IMR-90 (cell line): Measurements from ENCODE around the gene FTO. TPM values are rescaled to one million over a fixed set of nuclear protein-coding genes. Genes with fewer than 3 reads are reported as not detected.

Experiments used
- ATAC-seq: fragments of 200-7000 bp; cut with Tn5 transposase; 2 replicates; pipeline ENCODE4 v1.9.1; 2020; ENCODE audit warnings: low read depth, mild to moderate bottlenecking, moderate library complexity
- BruUV-seq: library from RNA; stranded (reverse); fragments of 400-500 nt; replicated peaks from 2 replicates; lab custom pipeline; 2021; lab: Mats Ljungman, UMichigan
- CTCF ChIA-PET: fragments of 300-600 bp; formaldehyde crosslinking; extraction: SDS; loops from one replicate; lab custom pipeline; 2021; ENCODE audit warnings: antibody characterized with exemption; lab: Yijun Ruan, JAX
- POLR2A ChIA-PET: fragments of 300-600 bp; sonication (Branson Sonifier 250); formaldehyde crosslinking; loops from one replicate; lab custom pipeline; 2022; ENCODE audit warnings: antibody characterized with exemption; ENCODE audit not compliant: unreplicated experiment; lab: Charles Lee
- DNase-seq: peaks from one replicate; pipeline ENCODE4 v3.0.0; 2013
- H2AFZ ChIP-seq: replicated peaks from 2 replicates; pipeline ENCODE3; 2013; ENCODE audit warnings: low read length, mild to moderate bottlenecking; ENCODE audit not compliant: poor library complexity
- H2AK5ac ChIP-seq: 2 replicates; pipeline ENCODE4 v1.6.1; 2013; ENCODE audit warnings: low read depth, low read length, inconsistent platforms
- H2AK9ac ChIP-seq: replicated peaks from 2 replicates; pipeline ENCODE3; 2013; ENCODE audit warnings: mild to moderate bottlenecking, low read depth, low read length, moderate library complexity; ENCODE audit not compliant: poor library complexity
- H2BK120ac ChIP-seq: 2 replicates; pipeline ENCODE4 v1.6.1; 2013; ENCODE audit warnings: low read depth, low read length, inconsistent platforms
- H2BK15ac ChIP-seq: 3 replicates; pipeline ENCODE4 v1.6.1; 2013; ENCODE audit warnings: low read depth, low read length, inconsistent platforms
- H2BK20ac ChIP-seq: 2 replicates; pipeline ENCODE4 v1.6.1; 2013; ENCODE audit warnings: low read depth, mild to moderate bottlenecking, inconsistent platforms, low read length, moderate library complexity
- H2BK5ac ChIP-seq: 2 replicates; pipeline ENCODE4 v1.6.1; 2013; ENCODE audit warnings: mild to moderate bottlenecking, low read depth, low read length, inconsistent platforms; ENCODE audit not compliant: poor library complexity, severe bottlenecking
- H3K14ac ChIP-seq: replicated peaks from 2 replicates; pipeline ENCODE4 v1.6.1; 2013; ENCODE audit warnings: low read depth, low read length, inconsistent platforms
- H3K18ac ChIP-seq: 2 replicates; pipeline ENCODE4 v1.6.1; 2013; ENCODE audit warnings: low read depth, low read length, control low read depth
- H3K23ac ChIP-seq: 2 replicates; pipeline ENCODE4 v1.6.1; 2013; ENCODE audit warnings: low read depth, low read length, inconsistent platforms
- H3K27ac ChIP-seq: 2 replicates; pipeline ENCODE4 v1.5.1; 2013; ENCODE audit warnings: mild to moderate bottlenecking, control low read depth, low read length; ENCODE audit not compliant: insufficient read depth
- H3K27me3 ChIP-seq: 2 replicates; pipeline ENCODE4 v1.6.1; 2013; ENCODE audit warnings: low read length; ENCODE audit not compliant: control insufficient read depth, insufficient read depth
- H3K36me3 ChIP-seq: 2 replicates; pipeline ENCODE4 v1.6.1; 2013; ENCODE audit warnings: low read length, mixed read lengths; ENCODE audit not compliant: control insufficient read depth, insufficient read depth
- H3K4ac ChIP-seq: 2 replicates; pipeline ENCODE4 v1.6.1; 2013; ENCODE audit warnings: low read depth, low read length, inconsistent platforms
- H3K4me1 ChIP-seq: 2 replicates; pipeline ENCODE4 v1.6.1; 2013; ENCODE audit warnings: low read length, mixed read lengths; ENCODE audit not compliant: control insufficient read depth, insufficient read depth
- H3K4me2 ChIP-seq: 2 replicates; pipeline ENCODE4 v1.6.1; 2013; ENCODE audit warnings: low read depth, mild to moderate bottlenecking, control low read depth, low read length, moderate library complexity
- H3K4me3 ChIP-seq: 2 replicates; pipeline ENCODE4 v1.5.1; 2013; ENCODE audit warnings: low read depth, mild to moderate bottlenecking, control low read depth, low read length, moderate library complexity; ENCODE audit not compliant: insufficient read depth
- H3K56ac ChIP-seq: 2 replicates; pipeline ENCODE4 v1.6.1; 2013; ENCODE audit warnings: low read length, inconsistent platforms; ENCODE audit not compliant: insufficient read depth; ENCODE audit errors: extremely low read depth
- H3K79me1 ChIP-seq, 2 experiments: 2 replicates each; pipeline ENCODE4 v1.6.1; 2013; ENCODE audit warnings: low read length in 2 of 2, inconsistent platforms in 1 of 2, low read depth in 1 of 2
- H3K9ac ChIP-seq: 2 replicates; pipeline ENCODE4 v1.6.1; 2013; ENCODE audit warnings: low read depth, low read length, control low read depth
- H3K9me1 ChIP-seq: 2 replicates; pipeline ENCODE4 v1.6.1; 2013; ENCODE audit warnings: low read length, inconsistent platforms; ENCODE audit not compliant: insufficient read depth
- H3K9me3 ChIP-seq: 2 replicates; pipeline ENCODE4 v1.6.1; 2013; ENCODE audit warnings: low read length; ENCODE audit not compliant: control insufficient read depth, insufficient read depth
- H4K20me1 ChIP-seq: 2 replicates; pipeline ENCODE4 v1.6.1; 2013; ENCODE audit warnings: low read length, inconsistent platforms; ENCODE audit not compliant: insufficient read depth
- H4K5ac ChIP-seq: 2 replicates; pipeline ENCODE4 v1.6.1; 2013; ENCODE audit warnings: mild to moderate bottlenecking, low read depth, low read length, control low read depth
- H4K8ac ChIP-seq, 2 experiments: 2 replicates each; pipeline ENCODE4 v1.6.1; 2013; ENCODE audit warnings: low read depth in 2 of 2, low read length in 2 of 2, control low read depth in 1 of 2, inconsistent platforms in 1 of 2
- H4K91ac ChIP-seq: 2 replicates; pipeline ENCODE4 v1.6.1; 2013; ENCODE audit warnings: low read depth, low read length, inconsistent platforms; ENCODE audit not compliant: insufficient read depth
- FOS ChIP-seq: fragments of 150-350 bp; IDR thresholded peaks from 2 replicates; pipeline ENCODE4 v1.6.1; 2016; ENCODE audit warnings: low read depth, low read length
- MAZ ChIP-seq: IDR thresholded peaks from 2 replicates; pipeline ENCODE4 v1.6.1; 2012; ENCODE audit warnings: low read depth, mild to moderate bottlenecking, low read length, improper control_type of control experiment, moderate library complexity, borderline replicate concordance
- POLR2A ChIP-seq: IDR thresholded peaks from 2 replicates; pipeline ENCODE4 v1.6.1; 2012; ENCODE audit warnings: mild to moderate bottlenecking, low read depth, low read length
- SMC3 ChIP-seq: fragments of 150-350 bp; IDR thresholded peaks from 2 replicates; pipeline ENCODE4 v1.6.1; 2016; ENCODE audit warnings: low read depth, mild to moderate bottlenecking, antibody characterized with exemption, low read length, moderate library complexity
- WGBS, 2 experiments: methylation state at CpG; one replicate each; pipeline versions ENCODE4 v1.1.5 to v1.1.7; 2013; ENCODE audit warnings: missing lambda C conversion rate in 2 of 2; ENCODE audit not compliant: insufficient read length in 1 of 2; ENCODE audit errors: extremely low coverage in 2 of 2; 5-methylcytosine and 5-hydroxymethylcytosine counted together
- dilution Hi-C: fragments of 300-500 bp; cut with HindIII; formaldehyde crosslinking; loops from one replicate; pipeline ENCODE4 v1.14.3; 2018; ENCODE audit warnings: low sequenced_read_pairs; ENCODE audit not compliant: unreplicated experiment
- in situ Hi-C: fragments of 300-500 bp; cut with MboI; formaldehyde crosslinking; loops from 3 replicates; pipeline ENCODE4 v1.14.3; 2019; ENCODE audit warnings: low sequenced_read_pairs, inconsistent platforms, mixed read lengths
- intact Hi-C: fragments of 100-400 bp; cut with micrococcal nuclease; formaldehyde crosslinking; loops from 2 replicates; pipeline ENCODE4 v1.10.0; 2022
- polyA plus RNA-seq, 3 experiments: library from polyadenylated mRNA; depleted of rRNA; stranded (reverse); fragments of >200 nt; gene quantifications; 2 replicates each; pipeline ENCODE4 v1.2.3, GENCODE V29; 2012; ENCODE audit warnings: low replicate concordance in 1 of 3
- total RNA-seq: library from RNA; depleted of rRNA; stranded (reverse); fragments of >200 nt; gene quantifications from 2 replicates; pipeline ENCODE4 v1.2.3, GENCODE V29; 2012

Gene FTO
- total and polyA plus RNA-seq, 2 of the 4 experiments (the other 2 are of a cell fraction): 70.3 to 132 TPM

DNA sequence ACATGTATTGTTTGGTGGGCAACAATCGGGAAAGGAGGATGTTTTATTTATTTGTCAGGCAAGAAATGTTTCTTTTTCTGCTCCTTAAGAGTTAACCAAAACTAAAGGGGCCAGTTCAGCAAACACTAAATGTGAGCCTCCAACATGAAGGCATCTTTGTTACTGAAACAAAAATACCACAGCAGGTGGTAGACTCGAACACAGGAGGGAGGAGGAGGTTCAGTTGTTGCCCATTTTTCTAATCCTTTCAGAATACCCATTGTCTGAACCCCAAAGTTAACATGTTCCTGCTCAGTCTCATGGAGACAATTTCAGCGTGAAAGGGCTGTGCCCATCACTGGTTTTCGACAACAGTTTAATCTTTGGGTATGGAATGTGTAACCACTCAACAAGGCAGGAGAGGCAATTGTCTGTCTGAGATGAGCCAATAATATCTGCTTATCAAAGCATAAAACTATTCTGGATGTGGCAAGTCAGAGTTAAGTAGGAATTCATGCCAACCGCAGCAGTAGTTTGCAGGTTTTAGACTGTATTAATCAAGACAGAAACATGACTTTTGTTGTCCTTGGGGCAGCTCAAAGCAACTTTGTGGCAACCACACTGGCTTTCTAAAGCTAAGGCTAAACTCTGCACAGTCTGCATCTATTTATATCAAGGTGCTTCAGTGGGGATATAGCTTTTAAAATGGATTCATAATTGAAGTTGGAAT lies 211.7 kb downstream of the FTO start:
- ATAC-seq: no peak
- CTCF ChIA-PET: no interaction called here

More for the DNA sequence above, 211.7 kb downstream of the FTO start:
- H3K4me3 ChIP-seq: no peak overlapping the region
- H2BK120ac ChIP-seq: no peak overlapping the region
- H3K27me3 ChIP-seq: no peaks in the 10 kb centered on the region
- no peaks in the 10 kb centered on the region for H3K36me3 ChIP-seq
- H3K4ac ChIP-seq: no peak overlapping the region
- H4K8ac ChIP-seq: no peak overlapping the region
- H4K5ac ChIP-seq: no peak overlapping the region
- no TSS peak for BruUV-seq
- H3K9me3 ChIP-seq: no peaks in the 10 kb centered on the region
- no CpG with 5 or more reads among the region's 5 CpGs for WGBS, 2 experiments
- H3K56ac ChIP-seq: no peak overlapping the region
- H3K18ac ChIP-seq: no peak overlapping the region
- H3K4me1 ChIP-seq: peaks cover 10% of the 10 kb centered on the region
- intact Hi-C loops (no loop called here), in situ Hi-C loops (no loop called here), dilution Hi-C loops (no loop called here)
- no peak overlapping the region for H2BK15ac ChIP-seq
- no peak overlapping the region for H3K9ac ChIP-seq
- H3K23ac ChIP-seq: no peak overlapping the region
- no peak overlapping the region for H2AFZ ChIP-seq
- DNase-seq: no peak
- no peaks in the 10 kb centered on the region for H4K20me1 ChIP-seq
- H3K79me1 ChIP-seq: peaks cover 14 to 20% of the 10 kb centered on the region in 2 experiments; a peak in 3 of 4 replicates
- POLR2A ChIA-PET: interaction anchor here (0.6 to 1.0 kb wide), 2 partner anchors 46 to 484 kb away, joined by 3 to 4 read pairs; no protein-coding TSS in a partner anchor
- H3K27ac ChIP-seq: no peak overlapping the region
- no peak overlapping the region for H2BK5ac ChIP-seq
- no peak overlapping the region for H3K4me2 ChIP-seq
- H2AK5ac ChIP-seq: no peak overlapping the region
- no peak overlapping the region for H2BK20ac ChIP-seq
- peaks cover 11% of the 10 kb centered on the region for H3K9me1 ChIP-seq
- H2AK9ac ChIP-seq: no peak overlapping the region
- no peak overlapping the region for H4K91ac ChIP-seq
- no peak for TF ChIP-seq SMC3
- TF ChIP-seq MAZ: no peak
- no peak for TF ChIP-seq POLR2A
- TF ChIP-seq FOS: no peak
- no peak overlapping the region for H3K14ac ChIP-seq
